ENCODE measurements around the gene POM121L12. TPM values are rescaled to one million over a fixed set of nuclear protein-coding genes. Genes with fewer than 3 reads are reported as not detected.

Gene POM121L12
- polyA plus RNA-seq (2013, experiment 1 of 2; ENCODE audit: insufficient read length) = not detected
- polyA plus RNA-seq (2013, experiment 2 of 2; ENCODE audit: insufficient read length) = not detected

DNA sequence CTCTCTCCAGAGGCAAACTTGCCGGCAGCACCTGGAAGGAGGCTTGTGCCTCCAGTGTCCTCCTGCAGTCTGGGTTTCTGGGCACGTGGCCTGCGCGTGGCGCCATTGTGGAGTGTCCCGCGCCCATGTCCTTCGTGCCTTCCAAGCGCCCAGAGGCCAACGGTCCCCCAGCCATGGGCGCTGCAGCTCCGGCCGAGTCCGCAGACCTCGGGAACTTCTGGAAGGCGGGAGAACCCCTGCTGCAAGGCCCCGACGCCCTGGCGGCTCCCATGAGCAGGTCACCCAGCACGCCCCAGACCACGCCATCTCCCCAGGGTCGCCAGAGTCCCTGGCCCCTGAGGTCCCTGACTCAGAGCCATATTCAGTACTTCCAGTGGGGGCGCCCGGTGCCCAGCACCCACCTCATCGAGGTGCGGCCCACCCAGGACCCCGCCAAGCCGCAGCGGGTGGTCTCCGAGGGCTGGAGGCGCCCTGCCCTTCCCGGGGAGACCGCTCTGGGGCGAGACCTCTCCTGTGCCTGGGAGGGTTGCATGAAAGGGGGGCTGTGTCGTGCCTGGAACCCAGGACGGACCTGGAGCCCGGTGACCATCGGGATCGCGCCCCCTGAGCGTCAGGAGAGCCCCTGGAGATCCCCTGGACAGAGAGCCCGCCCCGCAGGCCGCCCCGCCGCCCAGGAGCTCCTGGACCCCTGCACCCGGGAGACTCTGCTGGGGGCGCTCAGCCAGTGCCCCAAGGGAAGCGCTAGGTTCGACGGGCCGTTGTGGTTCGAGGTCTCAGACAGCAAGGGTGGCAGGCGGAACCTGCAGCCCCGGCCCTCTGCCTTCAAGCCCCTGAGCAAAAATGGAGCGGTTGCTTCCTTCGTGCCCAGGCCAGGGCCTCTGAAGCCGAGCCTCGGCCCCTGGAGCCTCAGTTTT is at the start of gene POM121L12:
POM121L12 (plus strand) TSS at position 135 of the 914 bp plus-strand sequence; CDS start at position 174, 39 bp downstream.
- DNase-seq = no peak

- DNase-seq = no peak
Measured at GRCh38 chr7:52992001-52992400, 43.4 kb upstream of the POM121L12 start.

DNA sequence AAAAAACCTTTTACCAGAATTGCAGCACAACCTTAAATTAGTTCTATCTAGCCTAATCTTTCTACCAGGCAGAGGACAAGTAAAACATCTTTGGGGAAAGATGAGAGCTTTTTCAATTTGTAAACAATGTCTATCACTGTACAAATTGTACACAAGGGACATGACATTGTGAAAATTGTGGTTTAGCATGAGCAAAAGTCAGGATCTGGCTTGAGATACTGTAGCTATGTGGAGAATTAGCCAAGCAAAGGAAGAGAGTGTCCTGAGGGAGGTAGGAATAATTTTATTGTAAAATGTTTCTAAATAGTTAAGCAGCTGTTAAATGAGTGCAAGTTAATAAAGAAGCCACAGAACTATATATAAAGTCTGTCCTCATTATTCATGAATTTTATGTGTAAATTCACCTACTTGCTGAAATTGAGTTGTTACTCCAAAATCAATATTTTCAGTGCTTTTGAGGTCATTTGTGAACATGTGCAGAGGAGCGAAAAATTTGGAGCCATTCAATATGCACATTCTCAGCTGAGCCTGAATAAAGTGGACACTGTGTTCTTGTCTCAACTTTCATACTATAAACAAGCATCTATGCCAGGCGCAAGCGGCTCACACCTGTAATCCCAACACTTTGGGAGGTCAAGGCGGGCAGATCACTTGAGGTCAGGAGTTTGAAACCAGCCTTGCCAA is 42.8 kb upstream of the POM121L12 start:
- no peak for DNase-seq

DNA sequence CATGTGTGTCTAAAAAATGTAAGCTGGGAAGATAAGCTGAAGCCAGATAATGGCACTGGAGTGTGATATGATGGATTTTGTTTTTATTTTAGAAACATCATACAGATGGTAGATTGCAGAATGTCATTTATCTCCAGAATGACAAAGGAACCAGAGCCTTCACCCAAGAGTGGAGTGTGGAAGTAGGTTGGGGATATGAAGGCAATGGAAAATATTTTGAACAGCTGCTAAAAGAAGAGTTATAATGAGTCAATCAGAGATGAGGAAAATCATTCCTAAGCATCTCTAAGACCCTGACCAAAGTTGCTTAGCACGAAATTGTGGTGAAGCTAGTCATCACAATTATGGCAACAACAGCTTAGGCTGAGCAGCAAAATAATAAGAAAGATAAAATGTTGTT is 39.8 kb upstream of the POM121L12 start:
- no peak for DNase-seq

GRCh38 chr7:53001221-53001620 is 34.2 kb upstream of the POM121L12 start:
- DNase-seq = no peak

GRCh38 chr7:53002389-53002788 is 33.0 kb upstream of the POM121L12 start:
- no peak for DNase-seq

GRCh38 chr7:53003653-53004445 is 31.6 kb upstream of the POM121L12 start:
- DNase-seq = no peak

DNA sequence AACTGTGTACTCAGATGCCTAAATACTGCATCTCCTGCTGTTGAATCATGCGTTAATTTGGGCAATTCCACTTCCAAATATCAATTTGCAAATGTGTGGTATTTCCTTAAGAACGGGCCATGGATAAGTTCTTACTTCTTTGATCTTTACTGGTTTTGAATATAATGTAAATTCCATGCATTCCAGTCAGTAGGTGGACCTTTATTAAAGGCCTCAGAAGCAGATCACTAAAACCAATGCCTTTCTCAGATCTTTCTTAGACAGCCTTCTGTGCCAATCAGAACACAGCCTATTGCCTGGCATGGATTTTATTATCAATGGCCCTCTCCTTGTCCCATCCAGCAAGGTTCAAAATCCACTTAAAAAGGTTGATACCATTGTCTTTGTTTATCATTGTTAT is 21.5 kb upstream of the POM121L12 start:
- DNase-seq = no peak

- no peak for DNase-seq
Measured at GRCh38 chr7:53015463-53015862, 20.0 kb upstream of the POM121L12 start.

DNA sequence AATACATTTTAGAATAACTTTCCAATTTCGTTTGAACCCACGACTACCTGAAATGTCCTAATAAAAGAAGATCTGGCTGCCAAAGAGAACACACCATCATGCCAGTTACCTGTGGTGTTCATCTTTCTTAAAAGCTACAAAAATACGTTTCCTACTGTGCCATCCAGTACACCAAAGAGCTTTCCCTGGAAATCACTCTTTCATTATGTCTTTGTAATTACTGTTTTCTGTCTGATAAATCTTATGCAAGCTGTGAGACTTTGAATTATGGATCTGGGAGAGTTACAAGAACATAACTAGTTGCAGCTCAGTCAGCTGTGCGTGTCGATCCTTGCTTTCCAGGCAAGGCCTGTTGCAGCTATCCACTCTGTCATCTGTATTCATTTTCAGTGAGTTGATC is 12.5 kb upstream of the POM121L12 start:
- DNase-seq = no peak

DNA sequence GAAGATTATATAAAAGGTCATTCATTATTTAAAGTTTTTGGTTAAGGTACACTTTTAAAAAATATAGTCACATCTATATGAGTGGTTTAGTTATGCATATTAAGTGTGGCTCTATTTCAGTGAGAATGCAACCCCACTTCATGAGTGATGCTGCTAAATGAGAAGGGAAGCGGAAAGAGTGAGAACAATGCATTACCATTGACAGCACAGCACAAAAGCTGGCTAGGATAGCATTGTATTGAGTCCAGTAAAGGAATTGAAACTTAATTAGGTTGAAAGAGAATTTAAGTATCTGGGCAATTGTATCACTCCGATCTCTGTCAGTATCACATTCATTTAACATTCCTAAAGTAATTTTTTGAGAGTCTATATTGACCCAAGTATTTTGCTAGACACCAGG is 13.2 kb downstream of the POM121L12 start:
- DNase-seq = no peak

DNA sequence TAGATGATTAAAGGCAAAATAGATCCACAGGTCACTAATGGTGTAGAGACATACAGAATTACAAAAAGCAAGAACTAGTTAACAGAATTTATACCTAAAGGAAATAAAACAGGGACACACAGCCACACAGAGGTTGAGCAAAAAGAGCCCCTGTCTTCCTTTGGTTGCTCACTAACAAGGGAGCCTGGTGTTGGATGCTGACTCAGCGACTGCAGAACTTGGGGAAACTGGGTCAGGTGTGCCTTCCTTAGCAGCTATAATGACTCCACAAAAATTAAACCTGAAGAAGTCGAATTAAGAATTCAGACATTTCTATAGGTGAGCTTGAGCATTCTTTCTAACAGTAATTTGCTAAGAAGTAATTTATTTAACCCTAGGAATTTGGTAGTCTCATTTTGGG is 15.0 kb downstream of the POM121L12 start:
- no peak for DNase-seq

GRCh38 chr7:53059591-53059990 is 24.2 kb downstream of the POM121L12 start:
- DNase-seq = no peak

GRCh38 chr7:53060066-53060465 is 24.6 kb downstream of the POM121L12 start:
- no peak for DNase-seq

DNA sequence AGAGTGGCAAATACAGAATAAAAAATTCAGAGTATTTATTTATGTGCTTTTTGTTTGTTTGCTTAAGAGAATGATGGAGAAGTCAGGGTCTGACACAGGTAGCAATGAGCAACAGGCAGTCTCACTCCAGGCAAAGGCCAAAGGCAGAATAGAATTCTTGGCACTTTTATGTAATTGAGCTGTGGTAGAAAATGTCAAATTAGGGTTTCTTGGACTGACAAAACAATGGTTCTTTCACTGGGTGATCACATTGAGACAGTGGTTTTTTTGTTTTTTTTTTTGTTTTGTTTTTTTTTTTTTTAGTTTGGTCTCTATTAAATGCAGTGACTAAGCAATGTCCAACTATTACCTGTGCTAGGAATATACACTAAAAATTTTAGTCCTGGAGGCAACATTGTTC is 27.4 kb downstream of the POM121L12 start:
- DNase-seq = no peak

DNA sequence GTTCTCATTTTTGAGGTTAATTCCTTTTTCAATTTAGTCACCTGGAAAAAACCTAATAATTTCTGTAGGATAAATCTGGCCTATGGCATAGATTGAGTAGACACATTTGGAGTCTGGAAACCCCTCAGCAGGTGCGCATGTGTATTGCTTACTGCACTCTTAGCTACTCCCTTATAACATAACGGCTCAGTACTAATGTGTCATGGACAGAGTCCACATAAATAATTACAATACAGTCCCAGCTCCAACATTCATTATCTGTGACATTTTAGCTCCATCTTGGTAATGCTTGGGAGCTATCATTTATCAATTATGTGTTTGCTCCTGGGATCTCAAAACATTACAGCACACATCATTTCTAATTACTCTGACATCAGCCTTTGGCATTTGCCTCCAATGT is 33.2 kb downstream of the POM121L12 start:
- DNase-seq = no peak

GRCh38 chr7:53070883-53071282 is 35.5 kb downstream of the POM121L12 start:
- no peak for DNase-seq

Data from fibroblast of skin of back (primary cell).